Stimulated activated CD4-positive, alpha-beta T cell treated with anti-CD3 and anti-CD28 coated beads, Interleukin-12 subunit alpha, Interleukin-12 subunit beta, amount 100 ng/mL, for 48 hours (primary cell): Measurements from ENCODE around the gene BDKRB1.

Source experiments
- DNase-seq, 3 donors: peaks; one replicate each; pipeline ENCODE4 v3.0.0-alpha.2; 2020; ENCODE audit warnings: low read depth in 2 of 3, low spot score in 1 of 3

The BDKRB1 gene

DNA sequence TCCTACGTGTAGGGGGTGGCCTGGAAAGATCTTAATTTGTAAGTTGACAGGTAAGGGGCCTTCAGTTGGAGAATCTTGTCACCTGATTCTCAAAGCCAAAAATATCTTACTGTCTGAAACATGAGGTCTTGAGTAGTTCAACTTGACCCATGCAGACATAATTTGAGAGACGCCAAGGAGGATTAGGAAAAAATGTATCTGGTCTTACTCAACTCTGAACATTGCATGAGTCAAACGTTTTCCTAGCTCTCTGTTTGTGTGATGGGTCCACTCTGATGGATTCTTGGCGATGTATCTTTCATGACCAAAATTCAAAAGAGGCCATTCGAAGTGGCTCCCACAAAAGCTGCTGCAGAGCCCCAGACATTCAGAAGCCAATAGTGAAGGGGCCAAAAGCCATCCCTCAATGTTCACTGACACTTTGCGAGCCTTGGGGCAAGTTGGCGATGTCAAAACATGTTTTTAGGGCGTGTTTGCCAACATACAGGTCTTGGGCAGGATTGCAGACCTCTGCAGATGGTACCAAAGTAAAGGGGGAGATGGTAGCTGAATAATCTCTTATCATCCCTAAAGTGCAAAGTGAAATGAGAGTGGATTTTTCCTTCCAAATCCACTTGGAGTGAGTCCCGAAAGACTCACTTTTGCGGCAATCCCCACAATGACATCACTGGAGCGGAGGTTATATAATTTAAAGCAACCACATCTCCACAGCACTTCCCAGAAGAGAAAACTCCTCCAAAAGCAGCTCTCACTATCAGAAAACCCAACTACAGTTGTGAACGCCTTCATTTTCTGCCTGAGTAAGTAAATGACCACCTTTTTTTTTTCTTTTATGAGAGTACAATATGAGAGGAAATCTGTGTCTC, at the start of gene BDKRB1:
TSS of gene BDKRB1 (plus strand) at position 710 of the 866 bp plus-strand sequence. CDS start 7,473 bp downstream, outside the sequence.
- DNase-seq, result no peak

DNA sequence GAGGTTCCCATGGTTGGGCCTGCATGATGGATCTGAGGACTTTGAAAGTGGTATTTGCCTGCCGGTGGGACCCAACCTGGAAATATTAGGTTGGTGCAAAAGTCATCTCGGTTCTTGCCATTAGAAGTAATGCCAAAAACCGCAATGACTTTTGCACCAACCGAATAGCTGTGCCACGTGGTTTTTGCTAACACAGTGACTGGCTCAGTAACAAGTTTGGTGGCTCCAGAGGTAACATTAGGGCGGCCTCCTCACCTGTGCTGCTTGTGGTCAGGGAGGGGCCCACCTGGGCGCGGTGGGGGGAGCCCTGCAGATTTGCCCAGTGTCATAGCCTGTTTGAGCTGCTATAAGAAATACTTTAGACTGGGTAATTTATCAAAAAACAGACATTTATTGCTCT, 49.5 kb upstream of the BDKRB1 start:
- DNase-seq, result no peak

DNA sequence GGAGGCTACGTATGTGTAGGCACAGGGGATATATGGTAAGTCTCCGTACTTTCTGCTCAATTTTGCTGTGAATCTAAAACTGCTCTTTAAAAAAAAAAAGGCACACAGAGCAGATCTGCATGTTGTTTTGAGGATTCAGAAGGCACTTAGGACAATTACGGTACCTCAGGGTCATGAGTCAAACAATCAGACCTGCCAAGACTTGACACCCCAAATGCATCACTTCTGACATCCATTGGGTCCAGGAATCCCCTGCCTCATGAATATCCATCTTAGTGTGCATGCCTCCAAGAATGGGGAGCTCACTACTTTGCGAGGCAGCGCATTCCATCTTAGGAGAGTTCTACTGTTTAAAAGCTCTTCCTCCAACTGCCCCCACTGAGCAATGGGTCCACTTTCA, 48.3 kb upstream of the BDKRB1 start:
- DNase-seq, result no peak

DNA sequence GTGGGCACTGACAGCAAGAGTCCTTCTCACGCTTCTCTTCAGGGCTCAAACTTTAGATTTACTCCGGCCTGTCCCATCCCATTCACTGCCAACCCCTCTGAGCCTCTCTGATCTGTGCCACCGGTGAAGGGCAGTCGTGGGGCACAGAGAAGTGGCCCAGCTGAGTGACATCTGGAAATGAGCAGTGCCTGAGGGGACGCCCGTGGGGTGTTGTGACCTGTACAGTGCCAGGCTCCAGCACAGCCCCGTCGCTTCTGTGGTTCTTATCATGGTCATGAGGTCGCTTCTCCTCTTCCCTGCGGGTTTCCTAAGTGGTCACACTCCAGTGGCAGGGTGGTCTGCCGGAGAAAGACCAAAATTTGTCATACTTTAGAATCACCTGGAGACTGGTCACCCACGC, 47.3 kb upstream of the BDKRB1 start:
- no peak for DNase-seq

DNA sequence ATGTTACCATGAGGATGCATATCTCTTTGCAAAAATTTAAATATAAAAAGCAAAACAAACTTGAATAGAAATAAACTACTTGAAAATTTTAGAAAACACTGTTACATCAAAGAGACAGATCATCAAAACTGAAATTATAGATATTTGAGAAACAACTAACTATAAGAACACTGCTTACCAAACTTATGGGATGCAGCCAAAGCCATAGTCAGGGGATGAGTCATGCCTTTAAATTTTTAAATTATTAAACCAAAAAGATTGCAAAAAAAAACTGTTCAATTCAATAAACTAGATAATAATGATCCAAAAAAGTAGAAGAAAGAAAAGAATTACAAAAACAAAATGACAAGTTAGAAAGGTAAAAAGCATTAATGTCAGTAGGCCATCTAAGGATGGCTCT, 43.9 kb upstream of the BDKRB1 start:
- no peak for DNase-seq

DNA sequence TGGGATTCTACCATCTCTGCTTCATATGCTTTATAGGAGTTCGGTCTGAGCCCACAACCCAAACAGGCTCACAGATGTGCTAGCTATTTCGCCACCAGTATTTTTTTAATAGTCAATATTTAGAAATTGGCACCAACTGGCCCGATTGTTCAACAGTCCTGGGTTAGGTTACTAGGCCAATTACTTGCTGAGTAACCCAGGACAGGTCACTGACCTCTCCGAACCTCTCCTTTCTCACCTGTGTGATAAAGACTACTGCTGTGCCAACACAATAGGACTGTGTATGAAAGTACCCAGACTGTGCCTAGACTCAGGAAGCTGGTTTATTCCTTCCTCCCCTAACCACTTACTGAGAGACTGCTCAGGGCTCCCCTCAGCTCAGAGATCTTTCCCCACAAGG, 43.1 kb upstream of the BDKRB1 start:
- no peak for DNase-seq

DNA sequence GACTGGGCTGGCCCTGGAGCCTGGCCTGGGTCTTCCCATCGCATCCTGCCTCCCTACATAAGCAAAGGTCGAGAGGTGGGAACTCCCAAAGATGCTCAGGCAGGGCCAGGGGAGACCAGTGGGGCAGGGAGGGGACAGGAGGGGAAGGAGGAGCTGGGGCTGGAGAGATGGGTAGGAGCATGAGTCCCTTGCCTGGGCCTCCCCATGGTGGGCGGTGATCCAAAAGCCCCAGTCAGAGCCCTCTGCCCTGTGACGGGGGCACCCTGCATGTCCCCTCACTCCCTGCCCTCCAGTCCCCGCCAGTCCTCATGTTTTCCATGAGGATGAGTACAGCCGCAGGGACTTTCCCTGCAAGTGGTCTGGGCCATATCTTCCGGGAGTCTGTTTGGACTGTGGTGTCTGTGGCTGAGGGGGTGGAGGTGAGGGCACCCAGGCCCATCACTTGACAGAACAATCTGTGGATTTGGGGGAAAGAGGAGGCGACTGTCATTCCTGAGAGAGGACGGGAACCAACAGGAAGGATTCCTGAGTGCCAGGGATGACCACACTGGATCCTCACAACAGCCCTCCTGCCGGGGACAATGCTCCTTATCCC, 42.0 kb upstream of the BDKRB1 start:
- DNase-seq, result no peak

DNA sequence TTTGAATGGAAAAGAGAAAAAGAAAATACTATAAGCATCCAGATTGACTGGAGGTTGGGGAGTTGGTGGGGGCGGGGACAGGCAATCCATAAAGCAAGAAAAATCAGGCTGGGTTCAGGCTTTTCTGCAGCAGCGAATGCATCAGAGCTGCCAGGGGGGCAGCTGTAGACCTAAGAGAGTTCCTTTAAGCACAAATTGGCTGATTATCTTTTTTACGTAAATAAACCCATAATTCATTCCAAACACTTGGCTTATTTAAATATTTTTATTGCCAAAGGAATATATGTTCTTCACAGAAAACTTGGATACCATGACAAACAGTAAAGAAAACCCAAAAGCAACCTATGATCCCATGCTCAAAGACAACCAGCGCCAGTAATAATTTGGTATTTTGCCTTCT, 41.2 kb upstream of the BDKRB1 start:
- no peak for DNase-seq

DNA sequence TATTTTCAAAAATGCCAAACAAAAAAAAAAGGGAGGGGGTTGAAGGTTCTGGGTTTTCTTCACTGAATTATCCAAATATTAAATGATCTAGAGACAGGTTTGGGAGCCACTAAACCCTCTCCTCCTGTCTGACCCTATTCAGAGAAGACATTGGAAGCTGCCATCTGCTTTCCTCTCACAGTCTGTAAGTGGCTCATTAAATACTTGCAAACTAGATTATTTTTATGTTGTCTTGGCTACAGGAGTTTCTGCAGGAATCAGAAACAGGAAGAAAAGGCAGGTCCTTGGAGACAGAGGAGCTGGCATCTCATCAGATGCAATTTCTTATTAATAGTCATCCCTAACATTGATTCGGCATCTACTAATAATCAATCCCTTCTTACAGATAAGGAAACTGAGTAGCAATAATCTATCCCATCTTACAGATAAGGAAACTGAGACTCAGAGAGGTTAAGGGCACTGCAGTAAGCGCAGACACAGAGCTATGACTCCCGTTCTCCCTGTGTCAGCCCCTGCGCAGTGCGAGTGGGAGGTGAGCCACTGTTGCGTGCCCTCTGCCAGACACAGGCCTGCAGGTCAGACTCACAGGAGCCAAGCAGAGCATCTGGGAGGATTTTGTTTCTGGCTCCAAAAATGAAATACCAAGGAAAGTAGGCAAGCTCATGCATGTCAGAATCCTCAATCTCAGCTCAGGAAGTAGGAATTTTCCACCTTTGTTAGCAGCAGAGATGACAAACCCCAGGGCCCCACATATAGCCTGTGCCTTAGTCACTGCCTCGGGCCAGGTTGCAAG, 40.4 kb upstream of the BDKRB1 start:
- DNase-seq, result no peak

DNA sequence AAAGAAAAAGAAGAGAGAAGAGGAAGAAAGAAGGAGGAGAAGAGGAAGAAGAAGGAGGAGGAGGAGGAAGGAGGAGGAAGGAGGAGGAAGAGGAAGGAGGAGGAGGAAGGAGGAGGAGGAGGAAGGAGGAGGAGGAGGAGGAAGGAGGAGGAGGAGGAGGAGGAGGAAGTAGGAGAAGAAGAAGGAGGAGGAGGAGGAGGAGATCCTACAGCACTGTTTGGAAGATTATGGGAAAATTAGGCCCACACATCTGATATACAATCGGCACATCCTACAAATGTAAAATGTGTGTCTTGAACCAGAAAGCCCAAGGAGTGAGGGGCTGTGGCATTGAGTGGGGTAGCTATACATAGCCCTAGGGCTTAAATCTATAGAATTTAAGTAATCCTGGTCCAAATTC, 39.4 kb upstream of the BDKRB1 start:
- DNase-seq, result no peak

DNA sequence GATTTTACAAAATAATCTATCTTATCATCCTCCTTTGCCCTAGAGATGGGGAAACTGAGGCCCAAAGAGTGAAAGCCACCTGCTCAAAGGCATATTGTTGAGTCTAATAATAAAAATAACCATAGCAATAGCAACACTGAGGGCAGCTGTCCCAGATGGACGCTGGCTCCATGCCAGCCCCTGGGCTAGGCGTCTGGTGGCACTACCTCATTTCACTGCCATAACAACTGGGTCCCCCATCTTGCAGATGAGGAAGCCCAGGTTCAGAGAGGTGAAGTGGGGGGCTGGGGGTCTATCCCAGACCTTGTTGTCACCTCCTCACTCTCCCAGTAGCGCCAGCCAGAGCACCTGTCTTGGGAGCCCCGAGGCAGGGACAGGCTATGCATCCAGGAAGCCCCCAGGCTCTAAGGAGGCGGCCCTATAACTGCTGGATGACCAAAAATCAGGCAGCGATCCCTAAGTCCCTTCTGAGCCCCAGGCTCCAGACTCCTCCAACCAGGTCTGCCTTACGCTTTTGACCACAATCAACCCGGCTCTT, 38.6 kb upstream of the BDKRB1 start:
- no peak for DNase-seq

DNA sequence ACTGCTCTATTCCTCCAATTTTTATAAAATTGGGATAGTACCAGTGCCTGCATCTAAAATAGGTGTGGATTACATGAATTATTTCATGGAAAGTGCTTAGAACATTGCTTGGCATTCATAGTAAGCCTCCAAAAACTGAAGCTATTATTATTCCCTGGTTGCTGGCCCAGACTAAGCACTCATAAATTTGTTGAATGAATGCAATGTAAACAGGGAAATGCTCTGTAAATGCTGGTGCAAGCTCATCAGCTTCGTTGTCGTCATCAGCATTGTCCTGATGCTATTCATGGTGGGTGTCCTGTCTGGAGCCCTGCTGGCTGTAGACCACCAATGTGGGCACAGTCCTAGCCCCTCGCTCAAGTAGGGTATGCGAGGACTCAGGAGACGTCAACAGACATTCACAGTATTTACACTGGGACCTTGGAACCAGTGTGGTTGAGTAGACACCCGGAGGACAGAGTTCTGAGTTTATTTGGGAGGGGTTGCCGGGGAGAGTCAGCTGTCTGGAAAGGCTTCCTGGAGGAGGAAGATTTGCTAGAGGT, 34.8 kb upstream of the BDKRB1 start:
- no peak for DNase-seq

DNA sequence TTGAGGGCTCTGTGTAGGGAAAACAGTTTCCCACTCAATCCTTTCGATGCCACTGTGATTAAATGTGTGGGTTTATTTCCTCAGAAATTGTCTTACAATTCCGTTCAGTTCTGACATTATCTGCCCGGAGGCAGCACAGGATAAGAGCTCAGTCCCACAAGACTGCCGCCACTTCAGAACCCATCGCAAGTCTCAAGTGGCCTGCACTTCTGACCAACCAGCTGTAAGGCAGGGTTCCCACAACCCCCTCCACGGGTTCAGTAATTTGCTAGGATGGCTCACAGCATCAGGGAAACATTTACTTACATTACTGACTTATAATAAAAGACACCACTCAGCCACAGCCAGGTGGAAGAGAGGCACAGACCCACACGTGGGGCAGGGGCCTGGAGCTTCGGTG, 34.2 kb upstream of the BDKRB1 start:
- no peak for DNase-seq

DNA sequence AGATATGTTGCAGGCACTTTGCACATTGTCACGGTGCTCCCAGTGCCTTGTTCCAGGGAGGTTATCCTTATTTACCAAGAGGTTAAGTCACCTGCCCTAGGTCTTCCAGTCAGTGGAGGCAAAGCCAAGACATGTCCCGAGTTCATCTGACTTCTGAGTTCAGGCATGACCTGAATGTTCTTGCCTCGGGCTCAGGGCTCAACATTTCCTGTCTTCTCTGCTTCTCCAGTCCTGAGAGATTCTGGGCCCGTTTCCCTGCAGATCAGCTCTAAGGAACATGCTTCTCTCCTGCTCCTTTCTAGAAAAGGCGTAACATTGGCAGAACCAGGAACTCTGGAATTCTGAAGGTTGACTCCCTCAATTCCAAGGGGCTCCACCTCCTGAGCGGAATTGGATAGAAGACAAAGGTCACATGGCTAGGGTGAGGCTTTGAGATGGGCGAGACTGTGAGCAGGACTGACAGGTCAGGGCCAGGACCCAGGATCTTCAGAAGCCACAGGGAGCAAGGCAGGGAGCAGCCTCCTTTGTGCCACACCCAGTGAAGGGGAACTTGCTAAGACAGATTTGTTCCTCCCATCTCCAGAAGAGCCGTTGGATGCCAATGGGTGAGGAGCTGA, 31.4 kb upstream of the BDKRB1 start:
- no peak for DNase-seq

DNA sequence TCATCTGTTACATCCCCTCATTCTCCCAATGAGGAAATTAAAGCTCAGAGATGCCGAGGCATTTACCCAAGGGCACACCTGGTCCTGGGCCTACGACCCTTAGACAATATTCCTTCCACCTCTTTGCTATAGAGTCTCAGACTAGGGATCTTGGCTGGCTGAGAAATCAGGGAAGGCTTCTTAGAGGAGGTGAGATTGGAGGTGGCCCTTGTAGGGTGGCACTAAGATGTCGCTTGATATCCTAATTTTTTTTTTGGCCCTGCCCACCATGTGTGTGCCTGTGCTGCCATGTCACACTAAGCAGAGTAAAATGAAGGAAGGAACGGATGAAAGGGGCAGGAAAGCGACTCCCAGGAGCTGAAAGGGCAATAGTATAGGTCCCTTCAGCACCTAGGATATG, 30.8 kb upstream of the BDKRB1 start:
- no peak for DNase-seq

DNA sequence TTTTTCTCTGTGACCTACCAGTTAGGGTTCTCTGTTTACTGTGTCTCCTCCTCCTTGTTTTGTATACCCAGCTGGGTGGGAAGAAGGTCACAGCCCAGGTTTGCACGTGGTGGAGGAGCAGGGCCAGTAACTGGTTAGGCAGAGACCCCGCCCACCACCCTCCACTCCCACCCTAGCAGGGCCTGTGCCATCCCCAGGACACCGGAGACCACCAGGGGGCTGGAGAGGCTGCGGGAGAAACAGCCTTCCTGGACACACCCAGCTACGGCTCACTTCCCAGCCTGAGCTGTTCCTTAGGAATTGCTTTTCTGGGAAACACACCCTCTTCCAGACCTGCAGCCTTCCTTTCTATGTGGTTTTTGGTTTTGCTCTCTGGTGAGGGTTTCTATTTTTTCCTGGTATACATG, 30.3 kb upstream of the BDKRB1 start:
- no peak for DNase-seq

DNA sequence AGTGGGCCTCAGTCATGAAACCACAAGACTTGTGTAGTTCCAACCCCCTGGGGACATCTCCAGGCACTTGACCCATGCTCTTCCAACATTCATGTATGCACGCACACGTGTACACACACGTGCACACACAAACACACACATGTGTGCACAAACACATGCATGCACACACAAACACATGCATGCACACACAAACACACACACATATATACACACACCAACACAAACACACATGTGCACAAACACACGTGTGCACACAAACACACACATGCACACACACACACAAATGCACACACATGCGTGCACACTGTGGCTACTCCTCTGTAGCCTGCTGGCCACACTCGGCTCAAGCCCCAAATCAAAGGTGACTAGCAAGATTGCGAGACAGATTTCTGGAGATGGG, 28.6 kb upstream of the BDKRB1 start:
- no peak for DNase-seq

DNA sequence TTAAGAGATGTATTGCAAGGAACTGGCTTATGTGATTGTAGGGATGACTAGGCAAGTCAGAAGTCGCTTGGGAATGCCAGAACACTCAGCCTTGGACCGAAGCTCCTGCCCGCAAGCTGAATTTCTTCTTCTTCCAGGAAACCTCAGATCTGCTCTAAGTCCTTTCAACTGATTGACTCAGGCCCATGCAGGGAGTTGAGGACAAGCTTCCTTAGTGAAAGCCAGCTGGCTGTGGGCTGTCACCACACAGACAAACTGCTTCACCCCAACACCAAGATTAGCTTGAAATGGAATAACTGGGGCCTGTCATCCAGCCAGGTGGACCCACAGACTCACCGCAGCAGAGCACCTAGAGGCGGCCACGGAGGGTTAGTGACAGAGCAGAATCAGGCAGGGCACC, 26.7 kb upstream of the BDKRB1 start:
- no peak for DNase-seq

DNA sequence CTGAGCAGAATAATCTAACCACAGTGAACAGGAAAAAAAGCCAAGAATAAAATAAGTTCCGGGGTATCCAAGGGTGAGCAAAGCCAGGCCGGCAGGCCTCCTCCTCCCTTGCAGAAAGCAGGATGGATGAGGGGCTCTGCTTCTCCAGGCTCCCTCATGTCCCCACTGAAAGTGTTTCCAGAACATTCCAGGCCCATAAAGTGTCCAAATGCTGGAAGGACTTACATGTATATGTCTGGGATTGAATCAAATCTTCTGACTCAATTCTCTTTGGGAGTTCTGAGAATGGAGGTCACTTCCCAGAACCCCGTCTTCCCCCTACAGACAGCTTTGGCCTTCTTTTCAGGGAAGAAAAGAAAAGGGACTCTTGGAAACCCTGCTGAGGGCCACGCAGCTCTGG, 25.0 kb upstream of the BDKRB1 start:
- no peak for DNase-seq

DNA sequence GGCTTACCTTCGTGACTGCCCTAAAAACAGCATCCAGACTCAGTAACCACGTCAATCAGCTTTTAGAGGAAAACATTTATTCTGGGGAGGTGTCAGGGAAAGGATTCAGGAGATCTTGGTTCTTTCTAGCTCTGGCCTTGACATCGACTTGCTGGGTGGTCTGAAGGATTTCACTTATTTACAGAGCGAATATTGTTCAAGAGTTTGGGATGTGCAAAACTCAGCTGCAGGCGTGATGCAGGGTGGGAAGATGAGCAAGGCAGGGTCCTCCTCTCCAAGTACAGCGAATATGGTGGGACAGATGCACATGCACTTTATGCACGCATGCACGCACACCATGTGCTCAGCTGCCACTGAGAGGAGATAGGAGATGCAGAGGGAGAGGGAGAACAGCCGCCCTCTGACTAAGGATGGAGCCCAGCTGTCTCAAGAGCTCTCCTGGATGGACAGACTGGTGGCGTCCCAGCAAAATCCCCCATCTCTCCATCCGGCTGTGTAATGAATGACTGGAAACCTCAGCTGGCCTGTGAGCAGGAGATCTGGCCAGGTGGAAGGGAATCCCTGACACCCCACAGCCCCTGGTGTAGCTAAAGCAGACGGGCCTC, 24.4 kb upstream of the BDKRB1 start:
- DNase-seq, result no peak

DNA sequence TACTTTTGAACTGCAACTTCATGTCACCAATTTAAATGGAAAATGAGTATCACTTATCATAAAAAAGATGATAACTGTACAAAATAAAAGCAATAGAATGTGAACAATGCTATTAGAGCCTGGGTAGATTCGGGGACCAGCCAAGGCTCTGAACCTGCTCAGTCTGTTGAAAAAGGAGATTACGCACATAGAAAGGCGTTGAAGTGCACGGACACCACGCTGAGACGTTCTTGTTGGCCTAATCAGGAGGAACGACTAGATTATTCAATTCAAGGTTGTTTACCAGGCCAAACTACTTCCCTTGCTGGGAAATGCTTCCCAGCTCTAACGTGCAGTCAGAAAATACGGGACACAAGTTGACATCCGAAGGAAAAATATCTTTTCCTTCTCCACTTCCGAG, 23.5 kb upstream of the BDKRB1 start:
- DNase-seq, result no peak
